NCI-H446 treated with DMSO at 0.1 percent for 48 hours (cell line): Measurements from ENCODE around the gene TOMM34.

ENCODE experiments used
- DNase-seq: peaks from one replicate; lab custom pipeline; 2025; lab: John Stamatoyannopoulos, UW

Gene TOMM34

GRCh38 chr20:44960103-44960852 is at the start of gene TOMM34:
Gene TOMM34, minus strand, starts transcription at chr20:44960397. Its CDS starts 64 bp downstream, at chr20:44960333.
- DNase-seq: peak; percentile 78

DNA sequence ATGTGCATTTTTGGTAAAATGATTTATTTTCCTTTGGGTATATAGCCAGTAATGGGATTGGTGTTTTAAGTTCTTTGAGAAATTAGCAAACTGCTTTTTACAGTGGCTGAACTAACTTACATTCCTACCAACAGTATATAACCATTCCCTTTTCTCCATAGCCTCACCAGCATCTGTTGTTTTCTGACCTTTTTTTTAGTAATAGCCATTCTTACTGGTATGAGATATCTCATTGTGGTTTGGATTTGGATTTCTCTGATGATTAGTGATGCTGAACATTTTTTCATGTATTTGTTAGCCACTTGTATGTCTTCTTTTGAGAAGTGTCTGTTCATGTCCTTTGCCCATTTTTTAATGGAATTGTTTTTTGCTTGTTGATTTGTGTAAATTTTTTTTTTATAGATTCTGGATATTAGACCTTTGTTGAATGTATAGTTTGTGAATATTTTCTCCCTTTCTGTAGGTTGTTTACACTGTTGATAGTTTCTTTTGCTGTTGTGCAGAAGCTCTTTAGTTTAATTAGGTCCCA is 48.4 kb upstream of the TOMM34 start:
- DNase-seq: no peak

GRCh38 chr20:44997668-44998067 is 37.5 kb upstream of the TOMM34 start:
- no peak for DNase-seq

GRCh38 chr20:44997171-44997570 is 37.0 kb upstream of the TOMM34 start:
- DNase-seq: no peak

DNA sequence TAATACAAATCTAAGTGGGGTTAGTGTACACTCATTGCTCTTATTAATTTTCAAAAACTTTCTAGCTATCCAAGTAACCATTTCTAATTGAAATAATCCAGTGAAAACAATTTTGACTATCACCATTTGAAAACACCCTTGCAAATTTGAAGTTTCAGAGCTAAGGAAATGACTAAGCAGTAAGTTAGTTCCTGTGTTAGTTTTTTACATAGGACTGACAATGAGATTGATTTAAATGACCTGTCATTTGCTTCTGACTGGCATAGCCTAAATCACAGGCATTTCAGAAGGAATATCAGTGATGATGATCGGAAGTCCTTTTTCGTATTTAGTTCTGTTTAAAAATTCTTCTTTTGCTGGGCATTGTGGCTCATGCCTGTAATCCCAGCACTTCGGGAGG is 33.1 kb upstream of the TOMM34 start:
- DNase-seq: no peak

- no peak for DNase-seq
Measured at GRCh38 chr20:44990957-44991356, 30.8 kb upstream of the TOMM34 start.

DNA sequence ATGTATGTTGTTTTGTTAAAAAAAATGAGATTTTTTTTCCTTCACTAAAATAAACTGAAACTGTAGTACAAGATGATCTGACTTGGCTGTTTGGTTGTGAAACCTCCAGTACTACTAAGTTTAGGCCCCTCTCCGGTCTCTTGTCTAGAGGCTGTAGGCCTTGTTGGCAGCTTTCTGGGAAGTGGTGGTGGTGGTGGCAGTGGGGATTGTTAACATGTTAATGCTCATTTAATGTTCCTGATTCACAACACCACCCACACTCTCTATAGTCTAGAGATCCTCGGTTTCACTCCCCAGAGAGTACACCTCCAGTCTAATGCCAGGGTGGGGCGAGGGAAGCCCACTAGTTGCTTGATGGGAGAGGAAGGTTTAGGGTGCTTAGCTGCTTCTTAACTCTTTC is 30.2 kb upstream of the TOMM34 start:
- DNase-seq: no peak

DNA sequence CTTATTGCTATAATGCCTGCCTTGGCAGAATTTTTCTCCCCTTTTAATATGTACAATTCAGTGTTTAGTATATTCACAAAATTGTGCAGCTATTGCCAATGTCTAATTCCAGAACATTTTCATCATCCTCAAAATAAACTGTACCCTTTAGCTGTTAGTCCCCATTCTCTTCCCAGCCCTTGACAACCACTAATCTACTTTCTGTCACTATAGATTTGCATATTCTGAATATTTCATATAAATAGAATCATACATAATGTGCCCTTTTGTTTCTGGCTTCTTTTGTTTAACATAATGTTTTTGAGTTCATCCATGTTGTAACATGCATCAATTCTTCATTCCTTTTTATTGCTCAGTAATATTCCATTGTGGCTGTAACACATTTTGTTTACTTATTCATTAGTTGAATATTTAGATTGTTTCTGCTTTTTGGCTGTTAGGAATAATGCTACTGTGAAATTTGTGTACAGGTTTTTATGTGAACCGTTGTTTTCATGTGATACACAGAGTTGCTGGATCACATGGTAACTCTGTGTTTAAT is 28.5 kb upstream of the TOMM34 start:
- DNase-seq: no peak

DNA sequence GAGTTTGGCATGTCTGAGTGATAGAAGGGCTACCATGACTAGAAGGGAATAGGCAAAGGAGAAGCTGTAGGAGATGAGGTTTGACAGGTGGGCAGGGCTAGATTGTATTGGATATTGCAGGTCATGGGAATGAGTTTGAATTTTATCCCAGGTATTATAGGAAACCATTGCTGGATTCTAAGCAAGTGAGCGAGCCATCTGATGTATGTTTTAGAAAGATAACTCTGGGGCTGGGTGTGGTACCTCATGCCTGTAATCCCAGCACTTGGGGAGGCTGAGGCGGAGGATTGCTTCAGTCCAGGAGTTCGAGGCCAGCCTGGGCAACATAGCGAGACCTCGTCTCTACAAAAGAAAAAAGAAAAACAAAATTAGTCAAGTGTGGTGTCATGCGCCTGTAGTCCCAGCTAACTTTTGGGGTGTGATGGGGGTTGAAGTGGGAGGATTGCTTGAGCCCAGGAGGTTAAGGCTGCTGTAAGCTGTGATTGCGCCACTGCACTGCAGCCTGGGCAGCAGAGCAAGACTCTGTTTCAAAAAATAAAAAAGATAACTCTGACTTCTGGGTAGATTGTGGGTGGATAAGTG is 23.0 kb upstream of the TOMM34 start:
- DNase-seq: no peak

GRCh38 chr20:44981736-44982406 is 21.7 kb upstream of the TOMM34 start:
- DNase-seq: no peak

DNA sequence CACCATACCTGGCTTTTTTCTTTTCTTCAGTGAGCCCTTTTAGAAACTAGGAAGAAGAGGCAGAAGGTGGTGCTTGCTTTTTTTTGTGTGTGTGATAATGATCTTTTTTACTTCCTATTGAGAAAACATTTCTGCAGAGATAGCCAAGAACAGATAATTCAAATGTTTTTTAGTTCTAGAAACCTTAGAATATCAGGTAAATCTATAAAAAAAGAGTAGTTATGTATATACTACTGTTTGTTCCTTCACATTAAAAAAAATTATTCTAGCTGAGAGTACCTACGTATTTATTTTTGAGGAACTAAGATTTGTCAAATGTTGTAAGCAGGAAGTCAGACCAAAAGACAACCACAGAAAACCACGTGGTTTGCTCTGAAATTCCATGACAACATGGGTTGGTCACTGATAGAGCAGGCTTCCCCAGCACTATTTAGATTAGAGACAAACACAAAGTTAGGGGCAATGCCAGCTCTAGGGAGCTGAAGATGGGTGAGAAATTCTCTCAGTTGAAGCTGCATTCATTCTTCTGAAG is 19.0 kb upstream of the TOMM34 start:
- no peak for DNase-seq

GRCh38 chr20:44976698-44977097 is 16.5 kb upstream of the TOMM34 start:
- no peak for DNase-seq

GRCh38 chr20:44973053-44973452 is 12.9 kb upstream of the TOMM34 start:
- no peak for DNase-seq

DNA sequence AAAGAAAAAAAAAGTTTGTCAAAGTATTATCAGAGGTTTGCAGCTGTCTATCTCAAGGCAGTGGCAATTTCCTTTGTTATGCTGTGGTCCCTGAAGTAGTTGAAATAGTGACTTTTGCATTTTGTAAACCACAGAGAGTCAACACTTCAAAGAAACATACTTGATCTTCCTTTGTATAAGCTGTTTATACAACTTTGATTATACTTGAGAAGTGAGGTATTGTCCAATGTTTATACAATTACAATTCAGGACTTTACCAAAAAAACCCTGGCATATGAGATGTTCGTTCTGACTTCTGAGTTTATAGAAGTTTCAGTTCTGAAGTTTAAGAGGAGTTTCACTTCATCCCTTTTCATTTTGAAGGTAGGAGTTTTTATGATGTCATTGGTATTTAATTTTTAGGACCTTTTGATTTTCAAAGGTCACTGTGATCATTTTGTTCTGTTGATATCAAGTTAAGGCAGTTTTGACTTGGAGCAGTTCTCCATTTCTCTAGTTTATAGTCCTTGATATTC is 10.1 kb upstream of the TOMM34 start:
- DNase-seq: no peak

DNA sequence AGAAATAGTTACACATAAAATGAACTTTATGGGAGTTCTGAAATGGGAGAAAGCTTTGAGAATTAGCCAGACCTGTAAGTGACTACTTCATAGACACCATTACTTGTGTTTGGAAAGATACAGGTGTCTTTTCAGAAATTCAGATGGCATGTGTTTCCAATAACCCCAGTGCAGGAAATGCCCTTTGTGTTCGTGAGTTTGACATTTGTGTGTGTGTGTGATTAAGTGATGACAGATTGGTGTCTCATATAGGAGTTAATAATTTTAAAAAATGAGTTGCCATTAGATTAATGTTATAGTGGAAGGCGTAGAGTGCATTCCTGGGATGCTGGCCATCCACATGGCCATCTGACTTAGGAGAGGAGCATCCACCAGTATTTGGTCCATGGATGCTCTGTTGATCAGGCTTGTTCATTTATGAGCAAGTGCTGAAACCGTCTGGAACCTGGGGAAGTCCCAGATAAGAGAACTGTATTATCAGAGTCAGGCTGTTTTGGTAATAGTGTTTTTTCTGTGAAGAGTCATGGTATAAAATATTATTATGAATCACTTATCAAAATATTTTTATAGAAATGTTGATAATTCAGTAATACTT is 9.2 kb upstream of the TOMM34 start:
- DNase-seq: no peak

DNA sequence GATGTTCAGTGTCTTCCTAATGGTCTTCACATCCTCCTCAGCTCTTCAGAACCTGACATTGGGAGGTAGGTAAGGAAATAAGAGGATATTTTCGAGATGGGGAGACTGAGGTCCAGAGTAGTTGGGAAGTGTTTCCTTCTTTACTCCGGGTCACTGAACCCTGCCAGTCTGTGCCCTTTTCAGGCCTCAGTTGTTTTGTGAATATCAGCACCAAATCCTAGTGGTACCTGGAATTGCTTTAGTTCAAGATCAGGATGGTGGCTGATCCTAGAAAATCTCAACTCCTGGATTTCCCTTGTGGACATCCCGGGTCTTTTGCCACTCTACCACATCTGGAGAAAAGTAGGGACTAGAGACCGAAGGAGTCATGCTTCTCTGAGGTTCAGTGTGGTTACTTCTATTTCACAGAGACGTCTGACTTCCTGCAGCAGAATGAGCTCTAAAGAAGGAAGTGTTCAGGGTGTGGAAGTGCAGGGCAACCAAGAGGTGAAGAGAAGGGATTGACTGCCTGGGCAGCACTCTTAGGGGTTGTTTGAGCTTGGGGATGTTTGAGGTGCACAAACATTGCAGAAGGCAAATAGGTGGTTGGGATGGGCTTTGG is 7.1 kb upstream of the TOMM34 start:
- DNase-seq: no peak

GRCh38 chr20:44966030-44966961 is 6.1 kb upstream of the TOMM34 start, which contains the start of gene STK4:
Gene STK4, plus strand, starts transcription at chr20:44966512. Its CDS starts 57 bp downstream, at chr20:44966569.
- DNase-seq: peak; percentile 84

DNA sequence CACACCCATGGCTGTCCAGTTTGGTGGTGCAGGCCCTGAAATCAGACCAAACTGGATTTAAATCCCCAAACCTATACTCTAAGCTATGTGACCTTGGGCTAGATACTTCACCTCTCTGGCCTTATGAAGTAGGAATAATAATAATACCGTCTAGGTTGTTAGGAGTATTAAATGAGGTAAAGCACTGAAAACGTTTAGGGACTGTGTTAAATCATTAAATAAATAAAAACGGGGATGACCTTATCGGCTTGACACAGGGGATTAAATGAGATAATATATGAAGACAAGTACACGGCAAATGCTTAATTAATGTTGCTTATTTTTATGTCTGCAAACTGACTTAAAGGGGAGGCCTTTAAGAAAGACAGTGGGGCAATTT is 5.4 kb upstream of the TOMM34 start:
- no peak for DNase-seq

DNA sequence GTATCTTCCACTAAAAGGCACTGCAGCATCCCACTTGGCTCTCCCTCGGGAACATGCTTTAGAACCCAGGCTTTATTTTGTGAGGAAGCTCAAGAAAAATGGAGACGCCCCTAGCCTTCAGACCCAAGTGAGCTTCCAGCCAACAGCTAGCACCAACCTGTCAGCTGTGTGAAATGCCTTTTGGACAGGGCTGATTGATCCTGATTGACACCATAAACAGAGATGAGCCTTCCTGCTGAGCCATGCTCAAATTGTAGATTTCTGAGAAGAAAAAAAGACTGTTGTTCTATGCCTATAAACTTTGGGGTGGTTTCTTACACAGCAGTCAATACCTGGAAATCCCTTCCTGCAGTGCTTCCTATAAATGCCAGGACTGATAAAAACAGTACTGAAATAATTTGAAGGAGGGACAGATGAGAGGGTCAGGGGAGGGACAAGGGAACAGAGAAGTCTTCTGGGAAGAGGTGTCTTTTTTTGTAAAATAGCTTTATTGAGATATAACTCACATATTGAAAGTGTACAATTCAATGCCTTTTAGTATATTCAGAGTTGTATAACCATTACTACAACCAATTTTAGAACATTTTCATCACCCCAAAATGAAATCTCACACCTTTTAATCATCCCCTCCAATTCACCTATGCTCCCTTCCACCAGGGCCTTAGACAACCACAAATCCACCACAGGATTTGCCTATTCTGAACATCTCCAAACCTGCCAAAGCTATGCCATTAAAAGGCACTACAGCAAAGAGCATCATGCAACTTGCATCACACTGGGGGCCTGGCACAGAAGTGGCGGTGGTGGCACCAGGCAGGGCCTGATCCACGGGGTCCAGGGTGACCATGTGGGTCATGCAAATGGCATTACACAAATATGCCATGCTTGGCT is 3.4 kb upstream of the TOMM34 start:
- DNase-seq: no peak
